Measurements from ENCODE around the gene LIMS1.

Gene LIMS1

DNA sequence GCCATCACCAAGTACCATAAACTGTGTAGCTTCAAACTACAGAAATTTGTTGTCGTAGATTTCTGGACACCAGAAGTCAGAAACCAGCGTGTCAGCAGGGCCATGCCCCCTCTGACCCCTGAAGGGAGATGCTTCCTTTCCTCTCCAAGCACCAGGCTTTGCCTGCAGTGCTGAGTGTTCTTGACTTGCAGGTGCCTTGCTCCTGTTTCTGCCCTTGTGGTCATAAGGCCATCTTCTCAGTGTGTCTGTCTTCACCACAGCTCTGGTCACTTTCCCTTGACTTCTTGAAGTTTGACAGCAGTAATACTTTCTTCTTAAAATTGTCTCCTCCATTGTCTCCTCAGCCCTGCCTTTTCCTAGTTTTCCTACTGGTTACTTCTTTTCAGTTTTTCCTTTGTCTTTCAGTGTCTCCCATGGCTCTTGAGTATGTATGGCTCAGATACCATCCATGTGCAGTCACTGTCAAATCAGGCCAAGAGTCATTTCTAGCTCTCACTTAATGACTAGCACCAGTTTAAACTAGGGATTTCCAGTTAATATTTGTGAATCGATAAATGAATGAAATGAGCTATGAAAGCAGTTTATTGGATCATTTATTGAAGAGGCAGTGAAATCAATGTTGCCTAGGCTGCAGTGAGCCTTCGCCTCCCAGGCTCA, 93.8 kb downstream of the LIMS1 start:
- Histone ChIP-seq H3K36me3 (ENCODE audit: control insufficient read depth in 1 of 2, insufficient read depth in 2 of 2, low read length in 2 of 2) (no peaks in the 10 kb centered on the region), H3K4me3 (ENCODE audit: low read depth in 1 of 2, low read length in 2 of 2) (no peak overlapping the region), H3K27ac (ENCODE audit: low read length) (no peak overlapping the region), H3K4me1 (ENCODE audit: control insufficient read depth in 1 of 2, insufficient read depth in 2 of 2, low read length in 2 of 2) (peaks cover 2 to 18% of the 10 kb centered on the region in 2 donors), H3K27me3 (ENCODE audit: low read depth, low read length) (no peaks in the 10 kb centered on the region), H3K9me3 (ENCODE audit: control insufficient read depth in 1 of 2, low read length in 2 of 2) (no peaks in the 10 kb centered on the region)

DNA sequence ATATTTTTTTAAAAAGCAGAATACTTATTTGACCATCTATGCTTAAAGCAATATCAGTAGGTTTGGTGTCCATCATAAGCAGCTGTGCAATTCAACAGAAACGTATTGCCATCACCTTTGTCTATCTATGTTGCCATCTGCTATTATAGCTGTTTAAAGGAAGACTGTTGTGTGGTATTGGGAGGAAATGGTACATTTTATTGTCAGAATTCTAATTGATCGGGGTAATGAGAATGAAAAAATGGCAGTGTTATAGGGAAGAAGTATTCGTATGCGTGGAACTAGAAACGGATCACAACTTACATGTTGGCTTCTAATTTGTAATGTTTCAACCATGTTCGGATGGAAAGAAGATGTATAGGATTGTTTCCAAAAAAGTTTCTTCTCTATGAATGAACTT, 94.7 kb downstream of the LIMS1 start:
- Histone ChIP-seq H3K27ac (ENCODE audit: low read length) (no peak overlapping the region), H3K4me1 (ENCODE audit: control insufficient read depth in 1 of 2, insufficient read depth in 2 of 2, low read length in 2 of 2) (peaks cover 9 to 19% of the 10 kb centered on the region in 2 donors), H3K4me3 (ENCODE audit: low read depth in 1 of 2, low read length in 2 of 2) (no peak overlapping the region), H3K9me3 (ENCODE audit: control insufficient read depth in 1 of 2, low read length in 2 of 2) (no peaks in the 10 kb centered on the region), H3K36me3 (ENCODE audit: control insufficient read depth in 1 of 2, insufficient read depth in 2 of 2, low read length in 2 of 2) (no peaks in the 10 kb centered on the region), H3K27me3 (ENCODE audit: low read depth, low read length) (no peaks in the 10 kb centered on the region)

- no peaks in the 10 kb centered on the region for H3K27me3 ChIP-seq (ENCODE audit: low read depth, low read length)
- H3K4me1 ChIP-seq (ENCODE audit: control insufficient read depth in 1 of 2, insufficient read depth in 2 of 2, low read length in 2 of 2), result peaks cover 13 to 23% of the 10 kb centered on the region in 2 donors
- no peak overlapping the region for H3K4me3 ChIP-seq (ENCODE audit: low read depth in 1 of 2, low read length in 2 of 2)
- H3K9me3 ChIP-seq (ENCODE audit: control insufficient read depth in 1 of 2, low read length in 2 of 2), result no peaks in the 10 kb centered on the region
- H3K36me3 ChIP-seq (ENCODE audit: control insufficient read depth in 1 of 2, insufficient read depth in 2 of 2, low read length in 2 of 2), result no peaks in the 10 kb centered on the region
- no peak overlapping the region for H3K27ac ChIP-seq (ENCODE audit: low read length)
Observed at GRCh38 chr2:108629417-108629816, 95.1 kb downstream of the LIMS1 start.

- no peak overlapping the region for H3K4me3 ChIP-seq (ENCODE audit: low read depth in 1 of 2, low read length in 2 of 2)
- H3K9me3 ChIP-seq (ENCODE audit: control insufficient read depth in 1 of 2, low read length in 2 of 2), result no peaks in the 10 kb centered on the region
- H3K27me3 ChIP-seq (ENCODE audit: low read depth, low read length), result no peaks in the 10 kb centered on the region
- H3K36me3 ChIP-seq (ENCODE audit: control insufficient read depth in 1 of 2, insufficient read depth in 2 of 2, low read length in 2 of 2), result no peaks in the 10 kb centered on the region
- H3K4me1 ChIP-seq (ENCODE audit: control insufficient read depth in 1 of 2, insufficient read depth in 2 of 2, low read length in 2 of 2), result peaks cover 13 to 30% of the 10 kb centered on the region in 2 donors
- H3K27ac ChIP-seq (ENCODE audit: low read length), result no peak overlapping the region
Observed at GRCh38 chr2:108630567-108631405, 96.5 kb downstream of the LIMS1 start.

- Histone ChIP-seq H3K4me3 (ENCODE audit: low read depth in 1 of 2, low read length in 2 of 2) (no peak overlapping the region), H3K27ac (ENCODE audit: low read length) (no peak overlapping the region), H3K4me1 (ENCODE audit: control insufficient read depth in 1 of 2, insufficient read depth in 2 of 2, low read length in 2 of 2) (peaks cover 25 to 42% of the 10 kb centered on the region in 2 donors), H3K27me3 (ENCODE audit: low read depth, low read length) (no peaks in the 10 kb centered on the region), H3K36me3 (ENCODE audit: control insufficient read depth in 1 of 2, insufficient read depth in 2 of 2, low read length in 2 of 2) (no peaks in the 10 kb centered on the region), H3K9me3 (ENCODE audit: control insufficient read depth in 1 of 2, low read length in 2 of 2) (no peaks in the 10 kb centered on the region)
Observed at GRCh38 chr2:108632332-108633160, 98.3 kb downstream of the LIMS1 start.

- no peak overlapping the region for H3K4me3 ChIP-seq (ENCODE audit: low read depth in 1 of 2, low read length in 2 of 2)
- no peak overlapping the region for H3K27ac ChIP-seq (ENCODE audit: low read length)
- H3K9me3 ChIP-seq (ENCODE audit: control insufficient read depth in 1 of 2, low read length in 2 of 2), result no peaks in the 10 kb centered on the region
- no peaks in the 10 kb centered on the region for H3K27me3 ChIP-seq (ENCODE audit: low read depth, low read length)
- H3K4me1 ChIP-seq (ENCODE audit: control insufficient read depth in 1 of 2, insufficient read depth in 2 of 2, low read length in 2 of 2), result peaks cover 25 to 42% of the 10 kb centered on the region in 2 donors
- H3K36me3 ChIP-seq (ENCODE audit: control insufficient read depth in 1 of 2, insufficient read depth in 2 of 2, low read length in 2 of 2), result no peaks in the 10 kb centered on the region
Observed at GRCh38 chr2:108633409-108633808, 99.1 kb downstream of the LIMS1 start.

- Histone ChIP-seq H3K4me3 (ENCODE audit: low read depth in 1 of 2, low read length in 2 of 2) (no peak overlapping the region), H3K9me3 (ENCODE audit: control insufficient read depth in 1 of 2, low read length in 2 of 2) (no peaks in the 10 kb centered on the region), H3K4me1 (ENCODE audit: control insufficient read depth in 1 of 2, insufficient read depth in 2 of 2, low read length in 2 of 2) (peaks cover 25 to 42% of the 10 kb centered on the region in 2 donors), H3K27ac (ENCODE audit: low read length) (no peak overlapping the region), H3K36me3 (ENCODE audit: control insufficient read depth in 1 of 2, insufficient read depth in 2 of 2, low read length in 2 of 2) (no peaks in the 10 kb centered on the region), H3K27me3 (ENCODE audit: low read depth, low read length) (no peaks in the 10 kb centered on the region)
Observed at GRCh38 chr2:108634011-108634410, 99.7 kb downstream of the LIMS1 start.

DNA sequence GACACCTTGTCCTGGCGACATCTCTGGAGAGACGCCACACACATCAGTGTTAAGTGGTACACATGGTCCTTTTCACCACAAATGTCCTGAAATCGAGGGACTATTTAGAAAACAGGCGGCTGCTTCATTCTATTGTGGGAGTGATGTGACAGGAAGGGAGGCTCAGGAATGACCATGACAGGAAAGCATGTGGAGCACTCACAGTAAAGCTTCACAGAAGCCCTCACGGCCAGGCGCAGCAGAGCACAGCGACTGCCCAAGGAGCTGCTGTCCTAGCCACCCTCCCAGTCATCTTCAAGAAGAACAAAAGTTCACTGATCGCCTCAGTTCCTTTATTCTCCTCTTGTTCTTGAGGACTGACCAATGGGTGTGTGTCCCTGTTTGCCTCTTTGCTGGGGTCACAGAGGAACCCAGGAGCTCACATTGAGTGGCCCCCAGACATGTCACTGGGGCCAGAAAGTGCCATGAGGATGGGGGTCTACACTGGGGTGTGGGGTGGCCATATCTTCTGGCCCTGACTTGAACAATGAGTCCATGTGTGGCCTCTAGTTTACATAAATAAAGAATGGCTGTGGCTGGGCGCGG, 100.4 kb downstream of the LIMS1 start:
- Histone ChIP-seq H3K27ac (ENCODE audit: low read length) (no peak overlapping the region), H3K9me3 (ENCODE audit: control insufficient read depth in 1 of 2, low read length in 2 of 2) (no peaks in the 10 kb centered on the region), H3K4me1 (ENCODE audit: control insufficient read depth in 1 of 2, insufficient read depth in 2 of 2, low read length in 2 of 2) (peaks cover 25 to 42% of the 10 kb centered on the region in 2 donors), H3K27me3 (ENCODE audit: low read depth, low read length) (no peaks in the 10 kb centered on the region), H3K36me3 (ENCODE audit: control insufficient read depth in 1 of 2, insufficient read depth in 2 of 2, low read length in 2 of 2) (no peaks in the 10 kb centered on the region), H3K4me3 (ENCODE audit: low read depth in 1 of 2, low read length in 2 of 2) (no peak overlapping the region)

DNA sequence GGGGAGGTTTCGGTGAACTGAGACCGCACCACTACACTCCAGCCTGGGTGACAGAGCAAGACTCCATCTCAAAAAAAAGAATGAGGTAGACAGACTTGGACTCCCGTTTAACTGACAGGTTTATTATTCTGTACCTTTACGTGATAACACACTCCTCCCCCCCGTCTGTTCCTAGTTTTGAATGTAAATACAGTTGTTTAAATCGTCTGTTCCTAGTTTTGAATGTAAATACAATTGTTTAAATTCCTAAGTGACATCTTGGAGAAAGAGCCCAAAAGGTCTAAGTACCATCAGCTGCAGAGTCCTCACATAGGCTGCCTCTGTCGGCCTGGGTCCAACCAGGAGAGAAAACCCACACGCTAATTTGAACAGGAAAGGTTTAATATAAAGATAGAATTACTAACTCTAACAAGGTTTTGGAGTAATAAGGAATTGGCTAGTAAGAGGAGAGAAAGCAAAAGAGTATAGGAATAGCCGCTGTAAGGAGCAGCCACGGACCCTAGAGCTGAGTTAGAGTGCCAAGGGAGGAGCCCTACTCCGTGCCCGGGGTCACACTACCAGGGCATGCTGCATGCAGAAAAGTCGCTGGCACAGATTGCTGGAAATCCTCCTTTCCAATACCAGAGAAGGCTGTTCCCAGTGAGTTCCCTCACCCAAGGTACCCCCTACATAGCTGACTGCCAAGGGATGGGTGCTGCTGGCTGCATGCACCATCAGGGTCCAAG, 101.5 kb downstream of the LIMS1 start:
- no peak overlapping the region for H3K4me3 ChIP-seq (ENCODE audit: low read depth in 1 of 2, low read length in 2 of 2)
- H3K36me3 ChIP-seq (ENCODE audit: control insufficient read depth in 1 of 2, insufficient read depth in 2 of 2, low read length in 2 of 2), result no peaks in the 10 kb centered on the region
- no peak overlapping the region for H3K27ac ChIP-seq (ENCODE audit: low read length)
- H3K27me3 ChIP-seq (ENCODE audit: low read depth, low read length), result no peaks in the 10 kb centered on the region
- peaks cover 32 to 46% of the 10 kb centered on the region in 2 donors for H3K4me1 ChIP-seq (ENCODE audit: control insufficient read depth in 1 of 2, insufficient read depth in 2 of 2, low read length in 2 of 2)
- no peaks in the 10 kb centered on the region for H3K9me3 ChIP-seq (ENCODE audit: control insufficient read depth in 1 of 2, low read length in 2 of 2)

DNA sequence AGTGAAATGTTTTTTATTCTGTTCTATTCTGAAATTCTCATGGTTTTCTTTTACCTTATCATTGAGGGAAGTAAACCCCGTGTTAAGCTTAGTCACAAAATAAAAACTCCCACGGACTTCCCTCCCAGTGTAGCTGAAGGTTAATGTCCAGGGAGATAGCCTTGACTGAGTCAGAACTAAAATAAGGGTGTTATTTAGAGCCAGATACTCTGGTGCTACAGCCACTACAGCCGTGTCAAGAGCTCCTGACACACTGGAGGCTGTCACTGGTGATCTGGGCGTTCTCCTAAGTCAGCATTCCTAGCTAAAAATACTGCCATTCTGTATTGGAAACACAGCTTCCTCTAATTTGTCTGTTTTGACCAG, 103.0 kb downstream of the LIMS1 start:
- no peaks in the 10 kb centered on the region for H3K36me3 ChIP-seq (ENCODE audit: control insufficient read depth in 1 of 2, insufficient read depth in 2 of 2, low read length in 2 of 2)
- H3K4me3 ChIP-seq (ENCODE audit: low read depth in 1 of 2, low read length in 2 of 2), result no peak overlapping the region
- peak overlapping the region; percentile 56 for H3K27ac ChIP-seq (ENCODE audit: low read length)
- no peaks in the 10 kb centered on the region for H3K9me3 ChIP-seq (ENCODE audit: control insufficient read depth in 1 of 2, low read length in 2 of 2)
- peaks cover 37 to 45% of the 10 kb centered on the region in 2 donors for H3K4me1 ChIP-seq (ENCODE audit: control insufficient read depth in 1 of 2, insufficient read depth in 2 of 2, low read length in 2 of 2)
- H3K27me3 ChIP-seq (ENCODE audit: low read depth, low read length), result no peaks in the 10 kb centered on the region
